Loucy (cell line): ENCODE data around the gene CA11.
A peak's percentile ranks its signal among the peaks of the same experiment; 100 is the strongest.

Experiments used
- H2AFZ ChIP-seq: fragments of 200-600 bp; sonication (generic); 2 replicates; pipeline ENCODE4 v1.6.0; 2016; ENCODE audit warnings: antibody characterized with exemption, mild to moderate bottlenecking, low read length, moderate library complexity
- H3F3A ChIP-seq: fragments of 200-600 bp; 2 replicates; pipeline ENCODE4 v1.6.0; 2016; ENCODE audit warnings: antibody characterized with exemption, low read depth, mild to moderate bottlenecking
- H3K27me3 ChIP-seq: fragments of 200-600 bp; sonication (generic); 2 replicates; pipeline ENCODE4 v1.6.1; 2014; ENCODE audit warnings: low read length, mild to moderate bottlenecking; ENCODE audit not compliant: insufficient read depth, poor library complexity, severe bottlenecking
- H3K36me3 ChIP-seq: fragments of 200-600 bp; sonication (generic); 2 replicates; pipeline ENCODE4 v1.6.1; 2016; ENCODE audit warnings: low read length; ENCODE audit not compliant: insufficient read depth
- H3K4me1 ChIP-seq: fragments of 200-600 bp; sonication (generic); 2 replicates; pipeline ENCODE4 v1.5.1; 2014; ENCODE audit warnings: low read length, mild to moderate bottlenecking; ENCODE audit not compliant: insufficient read depth, poor library complexity, severe bottlenecking
- H3K4me2 ChIP-seq: fragments of 200-600 bp; sonication (generic); 2 replicates; pipeline ENCODE4 v1.6.0; 2014; ENCODE audit warnings: antibody characterized with exemption, low read length, low read depth, mild to moderate bottlenecking; ENCODE audit not compliant: poor library complexity, severe bottlenecking
- H3K4me3 ChIP-seq: fragments of 200-600 bp; sonication (generic); 2 replicates; pipeline ENCODE4 v1.5.1; 2014; ENCODE audit warnings: low read length, mild to moderate bottlenecking, mixed read lengths; ENCODE audit not compliant: poor library complexity, severe bottlenecking
- H3K79me2 ChIP-seq: fragments of 200-600 bp; sonication (generic); 2 replicates; pipeline ENCODE4 v1.6.1; 2014; ENCODE audit warnings: low read length; ENCODE audit not compliant: insufficient read depth
- H3K9ac ChIP-seq: fragments of 200-600 bp; sonication (generic); 2 replicates; pipeline ENCODE4 v1.6.0; 2014; ENCODE audit warnings: mild to moderate bottlenecking, low read depth, low read length, moderate library complexity; ENCODE audit not compliant: poor library complexity, severe bottlenecking
- H3K9me2 ChIP-seq: fragments of 200-600 bp; sonication (generic); replicated peaks from 2 replicates; pipeline ENCODE4 v1.6.1; 2016; ENCODE audit warnings: low read depth, low read length, mixed read lengths
- H3K9me3 ChIP-seq: fragments of 200-600 bp; sonication (generic); 2 replicates; pipeline ENCODE4 v1.6.1; 2014; ENCODE audit warnings: mild to moderate bottlenecking, antibody characterized with exemption, low read length, low read depth; ENCODE audit not compliant: insufficient read depth
- H4K20me1 ChIP-seq: fragments of 200-600 bp; sonication (generic); 2 replicates; pipeline ENCODE4 v1.6.0; 2014; ENCODE audit warnings: antibody characterized with exemption, low read length, mild to moderate bottlenecking; ENCODE audit not compliant: insufficient read depth, poor library complexity, severe bottlenecking
- CTCF ChIP-seq: fragments of 200-600 bp; sonication (generic); conservative IDR thresholded peaks from 2 replicates; pipeline ENCODE4 v1.5.1; 2014; ENCODE audit warnings: mild to moderate bottlenecking, antibody characterized with exemption, low read length
- EZH2phosphoT487 ChIP-seq: fragments of 200-600 bp; IDR thresholded peaks from 2 replicates; pipeline ENCODE4 v1.6.1; 2018; ENCODE audit warnings: antibody characterized with exemption, mild to moderate bottlenecking, moderate library complexity, borderline replicate concordance

The CA11 gene

GRCh38 chr19:48627201-48627864 is 18.7 kb downstream of the CA11 start:
- no peaks in the 10 kb centered on the region for H3K9me2 ChIP-seq
- H3K4me3 ChIP-seq, result no peak overlapping the region
- no peaks in the 10 kb centered on the region for H3K27me3 ChIP-seq
- no peak overlapping the region for H2AFZ ChIP-seq
- H3F3A ChIP-seq, result no peaks in the 10 kb centered on the region
- peaks cover 4% of the 10 kb centered on the region for H4K20me1 ChIP-seq
- H3K9ac ChIP-seq, result no peak overlapping the region
- peaks cover 12% of the 10 kb centered on the region; the same call in 1 of the 2 replicates for H3K36me3 ChIP-seq
- H3K79me2 ChIP-seq, result peaks cover 2% of the 10 kb centered on the region; the same call in 1 of the 2 replicates
- H3K4me2 ChIP-seq, result no peak overlapping the region
- H3K4me1 ChIP-seq, result peaks cover 16% of the 10 kb centered on the region
- TF ChIP-seq CTCF, result no peak
- no peak for TF ChIP-seq EZH2phosphoT487
- H3K9me3 ChIP-seq, result no peaks in the 10 kb centered on the region

- Histone ChIP-seq H3K4me1 (peaks cover 14% of the 10 kb centered on the region), H3K36me3 (peaks cover 7% of the 10 kb centered on the region; the same call in 1 of the 2 replicates), H2AFZ (no peak overlapping the region), H3K4me3 (no peak overlapping the region), H3K9ac (no peak overlapping the region), H4K20me1 (peaks cover 4% of the 10 kb centered on the region), H3K79me2 (peaks cover 7% of the 10 kb centered on the region; the same call in 1 of the 2 replicates), H3K4me2 (no peak overlapping the region), H3K27me3 (no peaks in the 10 kb centered on the region), H3F3A (no peaks in the 10 kb centered on the region), H3K9me3 (no peaks in the 10 kb centered on the region), H3K9me2 (no peaks in the 10 kb centered on the region)
- TF ChIP-seq CTCF (no peak), EZH2phosphoT487 (no peak)
Measured at GRCh38 chr19:48625891-48626327, 20.1 kb downstream of the CA11 start.

- H2AFZ ChIP-seq, result no peak overlapping the region
Measured at GRCh38 chr19:48624791-48625723, 20.9 kb downstream of the CA11 start.

More at GRCh38 chr19:48624791-48625723, 20.9 kb downstream of the CA11 start:
- TF ChIP-seq CTCF (no peak), EZH2phosphoT487 (no peak)
- Histone ChIP-seq H3K4me3 (peak overlapping the region; percentile 74), H3K79me2 (peaks cover 14% of the 10 kb centered on the region), H4K20me1 (peaks cover 4% of the 10 kb centered on the region), H3K4me2 (peak overlapping the region; percentile 87), H3K27me3 (no peaks in the 10 kb centered on the region), H3K36me3 (no peaks in the 10 kb centered on the region), H3K9me3 (no peaks in the 10 kb centered on the region), H3K9me2 (no peaks in the 10 kb centered on the region), H3F3A (no peaks in the 10 kb centered on the region), H3K4me1 (peaks cover 18% of the 10 kb centered on the region), H3K9ac (peak overlapping the region; percentile 76)
